K562 (cell line): ENCODE data around the gene RCSD1. TPM values are rescaled to one million over a fixed set of nuclear protein-coding genes. Genes with fewer than 3 reads are reported as not detected.

Source experiments
- ATAC-seq: fragments of 200-7000 bp; cut with Tn5 transposase; 3 replicates; pipeline ENCODE4 v1.9.1; 2020; ENCODE audit warnings: moderate library complexity
- BruUV-seq: library from RNA; stranded (reverse); fragments of 400-500 nt; replicated peaks from 2 replicates; lab custom pipeline; 2021; lab: Mats Ljungman, UMichigan
- CTCF ChIA-PET: fragments of 300-600 bp; formaldehyde crosslinking; extraction: SDS; loops from one replicate; lab custom pipeline; 2021; ENCODE audit warnings: low intra/inter-chr PET ratio; lab: Yijun Ruan, JAX
- POLR2A ChIA-PET: fragments of 300-600, 350-650 bp; sonication (Branson Sonifier 250); formaldehyde crosslinking; extraction: SDS; loops from one replicate; lab custom pipeline; 2021; ENCODE audit warnings: antibody characterized with exemption, inconsistent platforms; lab: Yijun Ruan, JAX
- DNase-seq, 4 experiments: peaks; one replicate each; pipeline versions ENCODE4 v3.0.0 to v3.0.0-alpha.2; 2011 to 2018; ENCODE audit warnings: low spot score in 3 of 4, mixed read lengths in 3 of 4; ENCODE audit errors: extremely low read depth in 1 of 4
- FAIRE-seq: peaks from 2 replicates; lab custom pipeline; 2011; peaks lifted over from hg19 to GRCh38; lab: Jason Lieb, UNC
- H2AFZ ChIP-seq: 2 replicates; pipeline ENCODE4 v1.6.0; 2011; ENCODE audit warnings: low read depth, low read length, control low read depth, inconsistent platforms
- H3K27ac ChIP-seq: fragments of 200-600 bp; 3 replicates; pipeline ENCODE4 v1.8.0; 2011; ENCODE audit warnings: low read depth, mild to moderate bottlenecking, control low read depth, inconsistent platforms, low read length, moderate library complexity, mixed read lengths; ENCODE audit errors: extremely low read depth
- H3K27me3 ChIP-seq, 2 experiments: fragments of 300-600 bp in 1 of 2; 2 replicates in 1 of 2; 3 replicates in 1 of 2; pipeline versions ENCODE4 v1.6.0 to v1.8.0; 2011; ENCODE audit warnings: inconsistent platforms in 2 of 2, low read length in 2 of 2, mild to moderate bottlenecking in 1 of 2, mixed read lengths in 1 of 2, moderate library complexity in 1 of 2; ENCODE audit not compliant: control insufficient read depth in 2 of 2, insufficient read depth in 2 of 2
- H3K36me3 ChIP-seq: fragments of 300-600 bp; 3 replicates; pipeline ENCODE4 v1.8.0; 2011; ENCODE audit warnings: mild to moderate bottlenecking, low read length, inconsistent platforms; ENCODE audit not compliant: control insufficient read depth, insufficient read depth
- H3K4me1 ChIP-seq, 2 experiments: fragments of 200-600 bp in 1 of 2; replicated peaks in 1 of 2; 2 replicates in 1 of 2; 3 replicates in 1 of 2; pipeline versions ENCODE4 v1.5.1 to v1.8.0; 2011; ENCODE audit warnings: inconsistent platforms in 2 of 2, low read length in 2 of 2, mild to moderate bottlenecking in 1 of 2, mixed read lengths in 1 of 2, moderate library complexity in 1 of 2; ENCODE audit not compliant: control insufficient read depth in 2 of 2, insufficient read depth in 2 of 2
- H3K4me2 ChIP-seq: 2 replicates; pipeline ENCODE4 v1.6.1; 2011; ENCODE audit warnings: low read length, control low read depth, inconsistent platforms, mixed read lengths; ENCODE audit not compliant: insufficient read depth
- H3K4me3 ChIP-seq: fragments of 200-600 bp; sonication (generic), shearing (Covaris generic); 2 replicates; pipeline ENCODE4 v1.5.1; 2016; ENCODE audit warnings: control low read depth, inconsistent platforms
- H3K79me2 ChIP-seq: fragments of 200-600 bp; 3 replicates; pipeline ENCODE4 v1.8.0; 2011; ENCODE audit warnings: low read length, inconsistent platforms; ENCODE audit not compliant: control insufficient read depth, insufficient read depth
- H3K9ac ChIP-seq, 2 experiments: 2 replicates each; pipeline versions ENCODE4 v1.6.0 to v1.6.1; 2011; ENCODE audit warnings: low read depth in 2 of 2, low read length in 2 of 2, control low read depth in 1 of 2, inconsistent platforms in 1 of 2, mild to moderate bottlenecking in 1 of 2, mixed read lengths in 1 of 2; ENCODE audit not compliant: insufficient read depth in 1 of 2
- H3K9me1 ChIP-seq: one replicate; pipeline ENCODE4 v1.6.0; 2011; ENCODE audit warnings: inconsistent platforms, mild to moderate bottlenecking, low read length, moderate library complexity; ENCODE audit not compliant: control insufficient read depth, insufficient read depth
- H3K9me3 ChIP-seq: replicated peaks from 2 replicates; pipeline ENCODE4 v1.5.1; 2011; ENCODE audit warnings: low read depth, low read length, inconsistent platforms; ENCODE audit not compliant: control insufficient read depth, insufficient read depth
- H4K20me1 ChIP-seq: replicated peaks from 2 replicates; pipeline ENCODE4 v1.6.1; 2011; ENCODE audit warnings: low read length, inconsistent platforms, mixed read lengths; ENCODE audit not compliant: control insufficient read depth, insufficient read depth
- BCOR ChIP-seq: fragments of 450-650 bp; IDR thresholded peaks from 2 replicates; pipeline ENCODE4 v1.6.1; 2016
- CBX2 ChIP-seq: fragments of 200-600 bp; sonication (generic); IDR thresholded peaks from one replicate; pipeline ENCODE4 v1.6.1; 2012; ENCODE audit warnings: mild to moderate bottlenecking, low read length, inconsistent platforms; ENCODE audit not compliant: insufficient read depth, poor library complexity, severe bottlenecking
- ELF2 ChIP-seq: fragments of 250-450 bp; sonication (Bioruptor Pico); IDR thresholded peaks from 2 replicates; pipeline ENCODE4 v1.5.0; 2021; ENCODE audit warnings: mild to moderate bottlenecking
- HDAC1 ChIP-seq, 2 experiments: fragments of 450-650 bp; IDR thresholded peaks; 2 replicates each; pipeline ENCODE4 v1.6.1; 2016 to 2017; ENCODE audit warnings: inconsistent platforms in 1 of 2, mild to moderate bottlenecking in 1 of 2, moderate library complexity in 1 of 2
- HOMEZ ChIP-seq: fragments of 250-450 bp; sonication (Bioruptor Pico); IDR thresholded peaks from 2 replicates; pipeline ENCODE4 v1.4.0; 2020; ENCODE audit warnings: mild to moderate bottlenecking, moderate library complexity
- MAX ChIP-seq: sonication (generic); formaldehyde crosslinking; IDR thresholded peaks from 2 replicates; pipeline ENCODE4 v1.9.0; 2022; ENCODE audit warnings: mild to moderate bottlenecking, missing genetic modification reagents
- MECOM ChIP-seq: fragments of 250-450 bp; sonication (Bioruptor Pico); IDR thresholded peaks from 2 replicates; pipeline ENCODE4 v1.8.0; 2022; ENCODE audit warnings: inconsistent platforms
- NELFE ChIP-seq: IDR thresholded peaks from 2 replicates; pipeline ENCODE4 v1.6.1; 2011; ENCODE audit warnings: mild to moderate bottlenecking; ENCODE audit not compliant: insufficient read depth, insufficient read length
- POLR2AphosphoS5 ChIP-seq: IDR thresholded peaks from 2 replicates; pipeline ENCODE4 v1.6.1; 2011; ENCODE audit warnings: mild to moderate bottlenecking, low read depth, low read length, moderate library complexity; ENCODE audit not compliant: control insufficient read depth, insufficient read depth
- POLR2H ChIP-seq: IDR thresholded peaks from 2 replicates; pipeline ENCODE4 v1.6.1; 2016; ENCODE audit warnings: missing genetic modification characterization, low read depth, mild to moderate bottlenecking, control low read depth, missing compliant biosample characterization, moderate library complexity
- RFX1 ChIP-seq: fragments of 450-650 bp; IDR thresholded peaks from 2 replicates; pipeline ENCODE4 v1.6.1; 2016; ENCODE audit warnings: mild to moderate bottlenecking, moderate library complexity
- RREB1 ChIP-seq: fragments of 250-450 bp; sonication (Bioruptor Pico); IDR thresholded peaks from 2 replicates; pipeline ENCODE4 v1.4.0; 2020
- SIN3B ChIP-seq: fragments of 450-650 bp; IDR thresholded peaks from 2 replicates; pipeline ENCODE4 v1.6.1; 2017; ENCODE audit warnings: low read depth, mild to moderate bottlenecking, moderate library complexity
- ZNF146 ChIP-seq: IDR thresholded peaks from one replicate; pipeline ENCODE4 v1.6.1; 2018; ENCODE audit warnings: missing compliant biosample characterization; ENCODE audit not compliant: unreplicated experiment
- ZNF830 ChIP-seq: fragments of 250-450 bp; sonication (Bioruptor Pico); IDR thresholded peaks from 2 replicates; pipeline ENCODE4 v1.5.0; 2021; ENCODE audit warnings: mild to moderate bottlenecking
- WGBS: fragments of 100-300 bp; shearing (Covaris generic); methylation state at CpG from one replicate; pipeline ENCODE4 v1.1.6; 2016; ENCODE audit warnings: low coverage, mixed read lengths; ENCODE audit not compliant: insufficient coverage; ENCODE audit errors: missing lambda C conversion rate; 5-methylcytosine and 5-hydroxymethylcytosine counted together
- in situ Hi-C: fragments of 300-500 bp; cut with MboI; formaldehyde crosslinking; loops from 4 replicates; pipeline ENCODE4 v1.15.0; 2018; ENCODE audit warnings: inconsistent platforms, mixed read lengths
- intact Hi-C: fragments of 100-400 bp; cut with micrococcal nuclease; formaldehyde crosslinking; loops from 2 replicates; pipeline ENCODE4 v1.14.2; 2022
- polyA plus RNA-seq, 8 experiments: library from polyadenylated mRNA; depleted of rRNA in 4 of 8; stranded (reverse) in 5 of 8; unstranded in 3 of 8; fragments of >200 nt; fragmentation: Nextera tagmentation in 2 of 8; fragmentation: Illumina TruSeq in 1 of 8; extraction: Ambion mirVana in 2 of 8; extraction: Trizol in 1 of 8; gene quantifications; 2 replicates each; pipeline versions ENCODE4 v1.2.1 to v1.2.3, GENCODE V29; 2011 to 2014; ENCODE audit warnings: inconsistent platforms in 1 of 8, missing spikeins in 1 of 8
- total RNA-seq, 7 experiments: library from RNA; depleted of rRNA in 6 of 7; stranded (reverse); fragments of >200 nt in 6 of 7; fragmentation: Illumina TruSeq in 2 of 7; extraction: Trizol in 2 of 7; gene quantifications; 2 replicates each; pipeline versions ENCODE4 v1.2.1 to v1.2.3, GENCODE V29; 2011 to 2021; ENCODE audit warnings: low replicate concordance in 1 of 7

RCSD1 gene
- total and polyA plus RNA-seq, 9 of the 15 experiments (the other 6 are each of a cell fraction or from before 2014, with no cell fraction given) = 7.8 to 69.8 (median 45.3) TPM

- BruUV-seq = no TSS peak
- 60% methylated on average over 2 of the region's 2 CpGs for WGBS
- Histone ChIP-seq H3K9ac (no peak overlapping the region), H3K27me3 (no peaks in the 10 kb centered on the region), H4K20me1 (no peaks in the 10 kb centered on the region), H3K79me2 (peaks cover 3% of the 10 kb centered on the region; the same call in 1 of the 3 replicates), H3K27ac (no peak overlapping the region), H3K4me2 (no peak overlapping the region), H2AFZ (no peak overlapping the region), H3K9me3 (peaks cover 9% of the 10 kb centered on the region), H3K4me1 (peaks cover 10 to 15% of the 10 kb centered on the region in 2 experiments), H3K36me3 (no peaks in the 10 kb centered on the region), H3K9me1 (no peaks in the 10 kb centered on the region), H3K4me3 (no peak overlapping the region)
- POLR2A ChIA-PET = interaction anchor here (1.2 kb wide), 1 partner anchor 12 kb away, joined by 4 read pairs; no protein-coding TSS in a partner anchor
- FAIRE-seq (no peak), DNase-seq (no peak), ATAC-seq (no peak)
- CTCF ChIA-PET = interaction anchor here (0.6 kb wide), 1 partner anchor 190 kb away, joined by 3 read pairs; no protein-coding TSS in a partner anchor
- in situ Hi-C loops = no loop called here
- intact Hi-C loops = no loop called here
- no peak for TF ChIP-seq NELFE
- no peak for TF ChIP-seq RREB1 (CRISPR knock-in tag)
- TF ChIP-seq SIN3B = no peak
- TF ChIP-seq ELF2 (CRISPR knock-in tag) = no peak
- TF ChIP-seq POLR2AphosphoS5 = no peak
- TF ChIP-seq ZNF146 (CRISPR knock-in tag) = no peak
- TF ChIP-seq ZNF830 = no peak
- no peak for TF ChIP-seq MECOM (CRISPR knock-in tag)
- no peak for TF ChIP-seq HDAC1 (IDR thresholded peaks at IDR 0.05)
- TF ChIP-seq BCOR = 0 out of 2 replicates have a peak, but pooled peaks have one; percentile 36
- TF ChIP-seq HOMEZ (CRISPR knock-in tag) = no peak
- no peak for TF ChIP-seq MAX (CRISPR knock-in tag)
- no peak for TF ChIP-seq CBX2
- no peak for TF ChIP-seq RFX1
- TF ChIP-seq POLR2H (tag) = no peak
Observed at GRCh38 chr1:167612587-167613385, 17.2 kb upstream of the RCSD1 start.
